HG03045 (cell line): ENCODE measurements around the gene ALCAM.
A peak's percentile ranks its signal among the peaks of the same experiment; 100 is the strongest.

Source experiments
- ATAC-seq: cut with Tn5 transposase; IDR thresholded peaks from one replicate; pipeline ENCODE4 v1.9.1; 2021; ENCODE audit warnings: mild to moderate bottlenecking, moderate library complexity; ENCODE audit not compliant: unreplicated experiment

Gene ALCAM

DNA sequence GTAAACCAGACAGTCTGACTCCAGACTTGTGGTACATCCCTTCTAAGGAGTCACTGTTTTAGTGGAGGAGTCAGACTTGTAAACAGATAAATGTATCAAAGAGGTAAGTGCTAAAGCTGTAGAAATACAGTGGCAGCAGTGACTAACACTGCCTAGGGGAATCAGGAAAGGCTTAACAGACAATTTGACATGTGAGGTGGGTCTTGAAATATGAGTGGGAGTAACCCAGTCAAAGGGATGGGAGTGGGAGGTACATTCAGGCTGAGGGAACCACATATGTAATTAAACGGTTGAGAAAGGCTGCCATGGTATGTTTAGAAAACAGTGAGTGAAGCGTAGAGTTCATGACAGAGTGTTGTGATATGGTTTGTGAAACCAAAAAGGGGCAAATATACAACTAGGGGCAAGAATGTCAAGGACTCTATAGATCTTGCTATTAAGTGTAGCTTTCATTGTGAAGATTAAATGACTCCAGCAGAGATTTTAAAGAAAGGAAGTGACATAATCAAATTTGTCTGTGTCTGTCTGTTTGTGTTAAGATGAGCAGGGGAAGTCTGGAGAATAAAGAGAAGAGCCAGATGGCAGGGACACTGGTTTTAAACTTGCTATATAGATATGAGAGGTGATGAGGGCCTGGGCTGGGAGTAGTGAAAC, 11.2 kb upstream of the ALCAM start:
- ATAC-seq, result no peak

GRCh38 chr3:105356396-105356795, 10.3 kb upstream of the ALCAM start:
- ATAC-seq, result no peak

GRCh38 chr3:105356988-105357387, 9.7 kb upstream of the ALCAM start:
- no peak for ATAC-seq

GRCh38 chr3:105359098-105359762, 7.5 kb upstream of the ALCAM start:
- no peak for ATAC-seq

GRCh38 chr3:105360003-105360402, 6.7 kb upstream of the ALCAM start:
- ATAC-seq, result no peak

DNA sequence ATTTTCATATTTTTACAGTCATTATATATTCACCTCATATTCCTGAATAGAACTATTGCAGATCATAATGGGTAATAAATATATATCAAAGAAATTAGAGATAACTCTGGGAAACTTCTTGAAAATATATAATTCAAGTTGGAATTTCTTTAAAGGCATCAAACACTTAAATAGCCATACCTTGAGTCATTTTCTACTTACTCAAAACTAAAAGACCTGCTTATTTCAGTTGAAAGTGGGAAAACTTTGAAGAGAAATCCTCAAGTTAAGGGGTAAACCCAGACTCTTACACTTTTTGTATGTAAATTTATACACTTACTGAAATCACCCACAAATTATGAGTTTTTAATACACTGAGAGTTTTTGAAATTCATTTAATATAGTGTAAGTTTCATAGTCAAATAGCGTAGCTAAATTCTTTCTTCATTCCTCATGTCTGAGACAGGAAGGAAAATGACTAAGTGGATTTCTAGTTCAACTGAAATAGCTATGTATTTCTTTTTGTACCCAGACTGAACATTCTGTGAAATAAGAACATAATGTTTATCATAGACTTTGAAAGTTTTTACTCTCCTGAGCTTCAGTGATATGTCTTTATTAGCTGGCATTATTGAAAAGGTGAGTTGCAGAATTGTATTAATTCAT, 4.6 kb upstream of the ALCAM start:
- no peak for ATAC-seq

GRCh38 chr3:105364128-105364527, 2.6 kb upstream of the ALCAM start:
- ATAC-seq, result no peak

DNA sequence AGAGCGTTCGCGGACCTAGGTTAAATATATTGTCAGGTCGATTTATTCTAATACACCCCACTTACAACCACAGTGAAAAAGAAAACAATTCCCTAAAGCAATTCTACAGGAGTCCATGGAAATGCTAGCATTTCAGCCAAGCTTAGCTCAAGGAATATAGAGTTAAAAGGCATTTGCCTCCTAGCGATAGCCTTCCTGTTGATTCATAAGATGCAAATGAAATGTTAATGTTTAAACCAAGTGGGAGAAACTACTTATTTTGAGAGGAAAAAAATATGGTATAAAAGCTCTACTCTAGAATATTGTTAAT, 1.7 kb upstream of the ALCAM start:
- ATAC-seq, result no peak

DNA sequence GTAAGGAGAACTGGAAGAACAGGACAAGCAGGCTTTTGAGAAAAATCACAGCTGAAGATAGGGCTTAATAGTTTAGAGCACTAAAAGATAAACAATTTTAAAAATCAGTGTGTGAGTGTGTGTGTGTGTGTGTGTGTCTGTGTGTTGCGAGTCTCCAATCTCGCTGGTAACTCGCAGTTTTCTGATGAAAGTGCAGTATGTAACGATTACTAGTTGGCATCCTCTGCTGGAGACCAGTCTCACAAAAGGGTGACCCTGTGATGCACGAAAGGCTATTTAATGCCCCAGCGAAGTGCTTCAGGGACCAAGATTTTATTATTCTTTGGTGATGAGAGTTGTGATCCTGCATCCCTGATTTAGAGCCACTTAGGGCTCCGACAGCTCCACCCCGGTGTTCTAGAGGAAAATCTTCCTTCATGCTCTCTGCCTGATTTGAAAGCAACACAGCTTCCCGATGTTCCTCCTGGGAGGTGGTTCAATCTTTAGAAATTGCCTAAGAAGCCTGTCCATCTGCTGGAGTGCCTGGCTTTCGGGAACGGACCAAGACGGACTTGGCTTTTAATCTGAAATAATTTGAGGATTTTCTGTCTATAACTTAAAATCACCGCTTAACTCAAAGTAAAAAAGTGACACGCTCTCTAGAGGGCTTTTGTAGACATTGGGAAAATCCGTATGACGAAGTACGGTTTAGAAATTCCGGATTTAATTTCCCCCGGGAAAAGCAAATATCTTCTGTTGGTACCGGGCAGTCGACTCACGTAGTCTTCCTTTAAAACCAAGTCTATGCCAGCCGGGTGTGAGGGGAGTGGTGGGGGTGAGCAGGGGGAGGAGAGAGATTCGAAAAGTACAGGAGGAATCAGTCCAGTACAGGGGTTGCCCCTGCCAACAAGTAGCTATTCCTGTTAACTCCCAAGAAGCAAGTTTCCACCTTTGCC, 1.1 kb upstream of the ALCAM start:
- ATAC-seq, result no peak

DNA sequence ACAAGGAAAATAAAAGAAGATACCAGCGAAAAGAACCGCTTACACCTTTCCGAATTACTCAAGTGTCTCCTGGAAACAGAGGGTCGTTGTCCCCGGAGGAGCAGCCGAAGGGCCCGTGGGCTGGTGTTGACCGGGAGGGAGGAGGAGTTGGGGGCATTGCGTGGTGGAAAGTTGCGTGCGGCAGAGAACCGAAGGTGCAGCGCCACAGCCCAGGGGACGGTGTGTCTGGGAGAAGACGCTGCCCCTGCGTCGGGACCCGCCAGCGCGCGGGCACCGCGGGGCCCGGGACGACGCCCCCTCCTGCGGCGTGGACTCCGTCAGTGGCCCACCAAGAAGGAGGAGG, 325 bp downstream of the ALCAM start:
- ATAC-seq, result no peak

GRCh38 chr3:105367406-105368213, 901 bp downstream of the ALCAM start:
- peak; percentile 32 for ATAC-seq

GRCh38 chr3:105368566-105369499, 2.1 kb downstream of the ALCAM start:
- ATAC-seq, result peak; percentile 24

DNA sequence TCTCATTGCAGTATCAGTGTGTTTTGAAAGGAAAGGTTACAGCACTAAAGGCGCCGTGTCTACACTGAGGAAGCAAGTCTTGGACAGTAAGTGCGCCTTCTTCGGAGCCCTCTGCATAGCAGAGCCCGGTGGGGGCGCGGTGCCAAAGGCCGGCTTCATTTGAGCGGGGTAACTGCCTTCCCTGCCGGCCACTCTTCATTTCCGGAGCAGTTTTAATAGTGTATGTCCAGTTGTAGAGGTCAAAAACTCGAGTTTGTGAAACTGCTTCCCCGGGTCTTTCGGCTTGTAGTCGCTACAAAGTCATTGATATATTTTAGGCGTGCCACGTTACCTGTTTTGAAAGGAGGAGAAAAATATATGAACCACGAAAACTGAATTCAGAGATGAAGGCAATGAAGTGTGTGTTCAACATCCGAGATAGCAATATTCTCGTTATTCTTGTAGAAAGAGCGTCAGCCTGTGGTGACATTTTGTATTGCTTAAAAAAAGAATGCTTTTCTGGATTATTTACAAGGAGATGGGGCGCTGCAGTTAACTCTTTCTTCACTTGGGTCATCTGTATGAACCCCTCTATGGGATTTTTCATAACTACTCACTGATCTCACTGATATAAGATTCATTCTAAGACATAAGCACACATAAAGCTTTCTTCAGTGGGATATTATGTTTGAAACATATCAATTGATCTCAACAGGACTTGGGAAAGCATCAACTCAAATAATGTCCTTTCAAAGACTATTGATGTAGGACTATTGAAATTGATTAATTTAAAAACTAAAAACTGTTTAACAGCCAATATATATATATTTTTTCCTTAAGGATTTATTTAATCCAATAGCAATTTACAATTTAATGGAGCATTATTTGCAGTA, 3.0 kb downstream of the ALCAM start:
- peak; percentile 9 for ATAC-seq

DNA sequence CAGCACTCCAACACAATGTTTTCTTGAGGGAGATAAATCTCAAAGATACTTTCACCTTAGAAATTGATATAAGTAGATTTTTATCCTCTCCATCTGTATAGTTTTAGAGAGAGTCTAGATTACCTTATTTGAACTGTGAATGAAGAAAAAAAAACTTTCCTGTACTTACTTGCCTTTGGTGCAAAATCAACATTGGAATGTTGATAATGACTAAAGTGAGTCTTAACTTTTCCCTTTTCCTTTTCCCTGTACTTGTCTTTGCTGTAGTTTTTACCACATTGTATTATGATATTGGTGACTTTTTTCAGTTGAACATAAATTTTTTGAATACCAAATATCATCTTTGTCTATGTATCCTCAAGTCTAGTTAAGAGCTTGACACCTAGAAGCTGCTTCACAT, 6.7 kb downstream of the ALCAM start:
- ATAC-seq, result no peak

GRCh38 chr3:105375750-105376511, 9.2 kb downstream of the ALCAM start:
- ATAC-seq, result no peak

DNA sequence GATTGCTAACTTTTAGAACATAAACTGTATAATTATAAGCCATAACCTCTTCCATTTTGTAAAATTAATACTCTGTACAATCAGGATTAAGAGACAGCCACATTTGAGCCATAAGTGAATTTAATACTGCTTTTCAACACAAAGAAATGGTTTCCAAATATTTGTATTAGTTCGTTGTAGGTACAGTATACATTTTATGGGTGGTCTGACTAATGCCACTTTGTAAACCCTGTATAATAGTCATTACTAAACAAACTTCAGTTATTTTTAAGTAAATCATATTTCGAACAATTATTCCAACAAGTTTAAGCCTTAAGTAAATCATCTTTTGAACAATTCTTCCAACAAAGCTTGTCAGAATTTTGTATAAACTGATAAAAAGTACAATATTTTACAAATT, 11.0 kb downstream of the ALCAM start:
- no peak for ATAC-seq

GRCh38 chr3:105385179-105385578, 18.5 kb downstream of the ALCAM start:
- ATAC-seq, result no peak
